ENCODE results near the gene CTSK. TPM values are rescaled to one million over a fixed set of nuclear protein-coding genes. Genes with fewer than 3 reads are reported as not detected.
A peak's percentile ranks its signal among the peaks of the same experiment; 100 is the strongest.
"Not testable (repeated sequence)": the region's sequence is repeated elsewhere in the genome, so short reads cannot be mapped to it uniquely, and the experiment has no call there.

CTSK gene
- total RNA-seq, 1 experiment from 2014 or later, result 4.2 TPM

DNA sequence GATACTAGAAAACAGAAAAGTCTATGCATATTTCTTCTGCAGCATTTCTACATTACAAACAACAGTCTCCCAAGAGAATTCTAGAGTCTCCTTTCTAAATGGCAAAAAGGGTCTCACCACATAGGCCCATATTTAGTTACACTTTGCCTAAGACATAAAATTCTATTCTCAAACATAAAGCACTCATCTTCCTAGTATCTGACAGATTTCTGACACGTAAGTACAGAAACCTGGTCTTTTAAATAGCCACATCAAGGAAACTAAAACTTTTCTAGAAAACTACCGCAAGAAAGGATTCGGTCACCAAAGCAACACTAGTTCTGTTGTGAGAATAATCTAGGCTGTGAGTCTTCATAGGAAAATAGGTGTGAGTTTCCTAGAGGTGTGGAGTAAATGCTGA lies 33.6 kb upstream of the CTSK start:
- Histone ChIP-seq H3K9me3 (ENCODE audit: control insufficient read depth, low read depth, low read length) (no peaks in the 10 kb centered on the region), H2BK5ac (ENCODE audit: insufficient read length, low read length) (no peak overlapping the region), H4K5ac (ENCODE audit: insufficient read length, low read depth, low read length) (no peak overlapping the region), H3K79me2 (ENCODE audit: insufficient read depth, low read length) (no peaks in the 10 kb centered on the region), H2BK12ac (ENCODE audit: insufficient read length, low read depth, low read length) (no peak overlapping the region), H2AFZ (ENCODE audit: low read length) (no peak overlapping the region), H3K4ac (ENCODE audit: low read depth, low read length) (no peak overlapping the region), H2BK15ac (ENCODE audit: low read depth, low read length) (no peak overlapping the region), H3K18ac (ENCODE audit: insufficient read length, low read depth, low read length) (no peak overlapping the region), H3K27ac (ENCODE audit: insufficient read length, low read depth, low read length) (no peak overlapping the region), H4K20me1 (ENCODE audit: control insufficient read depth, insufficient read depth, insufficient read length) (no peaks in the 10 kb centered on the region), H3K9ac (ENCODE audit: extremely low read depth, insufficient read length, low read length) (no peak overlapping the region), H2BK20ac (ENCODE audit: low read depth, low read length, poor library complexity, severe bottlenecking) (no peak overlapping the region), H3K14ac (ENCODE audit: insufficient read depth, low read length) (no peak overlapping the region), H3K27me3 (ENCODE audit: insufficient read depth, low read length) (no peaks in the 10 kb centered on the region), H2AK5ac (ENCODE audit: insufficient read length, low read length) (no peak overlapping the region), H3K23ac (ENCODE audit: insufficient read length, low read depth, low read length) (no peak overlapping the region), H3K79me1 (ENCODE audit: insufficient read depth, low read depth, low read length, poor library complexity, severe bottlenecking) (no peaks in the 10 kb centered on the region), H2BK120ac (ENCODE audit: low read depth, low read length, poor library complexity, severe bottlenecking) (no peak overlapping the region), H3K23me2 (ENCODE audit: insufficient read length, low read depth, low read length, poor library complexity, severe bottlenecking) (no peaks in the 10 kb centered on the region), H3K4me1 (ENCODE audit: insufficient read depth, low read length) (no peaks in the 10 kb centered on the region), H4K8ac (replicated peaks; ENCODE audit: insufficient read length, low read depth, low read length) (no peak overlapping the region), H3K4me2 (ENCODE audit: insufficient read depth, insufficient read length, low read length) (no peak overlapping the region), H3T11ph (ENCODE audit: low read length) (no peak overlapping the region), H4K91ac (ENCODE audit: insufficient read length, low read depth, low read length) (no peak overlapping the region), H3K56ac (ENCODE audit: insufficient read length, low read depth, low read length) (no peak overlapping the region)
- DNase-seq, result no peak
- TF ChIP-seq CTCF (conservative IDR thresholded peaks at IDR 0.05), result no peak
- Mint-ChIP-seq H3K27ac (0 out of 7 replicates have a peak overlapping the region, but pooled peaks of 1 of the 3 experiments have one; percentile 17), H3K36me3 (ENCODE audit: insufficient read depth in 1 of 3, low read depth in 3 of 3) (peaks cover 0 to 25% (median 0%) of the 10 kb centered on the region in 3 experiments; a peak in 4 of 7 replicates), H3K4me3 (no peak overlapping the region), H3K27me3 (ENCODE audit: low read depth) (no peaks in the 10 kb centered on the region), H3K9me3 (no peaks in the 10 kb centered on the region), H3K4me1 (no peaks in the 10 kb centered on the region)
- no CpG with 5 or more reads among the region's 3 CpGs for WGBS (ENCODE audit: extremely low coverage, insufficient read length, low lambda C conversion rate)

DNA sequence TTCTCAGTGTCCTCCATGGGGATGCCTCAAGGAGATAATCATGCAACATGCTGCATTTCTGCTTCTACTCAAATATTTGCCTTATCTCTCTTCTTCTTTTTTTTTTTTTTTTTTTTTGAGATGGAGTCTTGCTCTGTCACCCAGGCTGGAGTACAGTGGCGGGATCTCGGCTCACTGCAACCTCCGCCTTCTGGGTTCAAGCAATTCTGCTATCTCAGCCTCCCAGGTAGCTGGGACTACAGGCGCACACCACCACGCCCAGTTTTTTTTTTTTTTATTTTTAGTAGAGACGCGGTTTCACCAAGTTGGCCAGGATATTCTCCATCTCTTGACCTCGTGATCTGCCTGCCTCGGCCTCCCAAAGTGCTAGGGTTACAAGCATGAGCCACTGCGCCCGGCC lies 32.8 kb upstream of the CTSK start:
- WGBS (ENCODE audit: extremely low coverage, insufficient read length, low lambda C conversion rate), result no CpG with 5 or more reads among the region's 11 CpGs
- not testable (repeated sequence) for H2BK15ac ChIP-seq (ENCODE audit: low read depth, low read length); H3K27me3 Mint-ChIP-seq (ENCODE audit: low read depth)

More for the DNA sequence above, 32.8 kb upstream of the CTSK start:
- H3K56ac ChIP-seq (ENCODE audit: insufficient read length, low read depth, low read length); H4K20me1 ChIP-seq (ENCODE audit: control insufficient read depth, insufficient read depth, insufficient read length); H3K4me2 ChIP-seq (ENCODE audit: insufficient read depth, insufficient read length, low read length); H3K18ac ChIP-seq (ENCODE audit: insufficient read length, low read depth, low read length); H3K9me3 Mint-ChIP-seq; H2AFZ ChIP-seq (ENCODE audit: low read length); H3K9ac ChIP-seq (ENCODE audit: extremely low read depth, insufficient read length, low read length); DNase-seq; H2BK5ac ChIP-seq (ENCODE audit: insufficient read length, low read length); H2BK120ac ChIP-seq (ENCODE audit: low read depth, low read length, poor library complexity, severe bottlenecking); H3T11ph ChIP-seq (ENCODE audit: low read length); H2BK12ac ChIP-seq (ENCODE audit: insufficient read length, low read depth, low read length); H3K4me1 Mint-ChIP-seq; H2AK5ac ChIP-seq (ENCODE audit: insufficient read length, low read length); H4K5ac ChIP-seq (ENCODE audit: insufficient read length, low read depth, low read length); H4K8ac ChIP-seq (replicated peaks; ENCODE audit: insufficient read length, low read depth, low read length); H3K23me2 ChIP-seq (ENCODE audit: insufficient read length, low read depth, low read length, poor library complexity, severe bottlenecking); H3K4me1 ChIP-seq (ENCODE audit: insufficient read depth, low read length); H3K79me2 ChIP-seq (ENCODE audit: insufficient read depth, low read length); H3K4me3 Mint-ChIP-seq; H3K9me3 ChIP-seq (ENCODE audit: control insufficient read depth, low read depth, low read length); H3K27me3 ChIP-seq (ENCODE audit: insufficient read depth, low read length); H4K91ac ChIP-seq (ENCODE audit: insufficient read length, low read depth, low read length); H2BK20ac ChIP-seq (ENCODE audit: low read depth, low read length, poor library complexity, severe bottlenecking); H3K27ac ChIP-seq (ENCODE audit: insufficient read length, low read depth, low read length); H3K14ac ChIP-seq (ENCODE audit: insufficient read depth, low read length); H3K4ac ChIP-seq (ENCODE audit: low read depth, low read length); H3K79me1 ChIP-seq (ENCODE audit: insufficient read depth, low read depth, low read length, poor library complexity, severe bottlenecking); H3K23ac ChIP-seq (ENCODE audit: insufficient read length, low read depth, low read length): not testable (repeated sequence)
- Mint-ChIP-seq H3K36me3 (ENCODE audit: insufficient read depth in 1 of 3, low read depth in 3 of 3) (peaks cover 0 to 27% (median 0%) of the 10 kb centered on the region in 3 experiments; a peak in 4 of 7 replicates), H3K27ac (peak overlapping the region in 1 of 3 experiments; percentile 12; a peak in 1 of 7 replicates)
